ENCODE data around the gene OR52B2. TPM values are rescaled to one million over a fixed set of nuclear protein-coding genes. Genes with fewer than 3 reads are reported as not detected.

The OR52B2 gene
- total RNA-seq, 1 donor from 2014 or later, result not detected

DNA sequence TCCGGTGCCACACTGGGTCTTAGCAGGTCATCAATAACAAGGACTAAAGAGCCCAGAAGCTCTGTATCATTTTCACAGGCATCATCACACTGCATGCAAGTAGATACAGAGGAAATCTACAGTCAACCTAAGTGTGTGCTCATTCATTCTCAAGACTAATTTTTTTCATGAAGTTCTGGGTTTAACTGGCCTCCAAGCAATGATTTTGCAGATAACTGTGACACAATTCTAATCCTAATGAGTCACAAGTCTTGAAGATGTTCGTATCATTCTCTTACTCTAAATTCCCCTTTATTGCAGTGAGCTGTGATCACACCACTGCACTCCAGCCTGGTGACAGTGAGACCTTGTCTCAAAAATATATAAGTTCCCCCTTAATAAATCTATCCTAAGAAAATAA is 31.4 kb upstream of the OR52B2 start:
- DNase-seq (ENCODE audit: low read depth), result no peak

DNA sequence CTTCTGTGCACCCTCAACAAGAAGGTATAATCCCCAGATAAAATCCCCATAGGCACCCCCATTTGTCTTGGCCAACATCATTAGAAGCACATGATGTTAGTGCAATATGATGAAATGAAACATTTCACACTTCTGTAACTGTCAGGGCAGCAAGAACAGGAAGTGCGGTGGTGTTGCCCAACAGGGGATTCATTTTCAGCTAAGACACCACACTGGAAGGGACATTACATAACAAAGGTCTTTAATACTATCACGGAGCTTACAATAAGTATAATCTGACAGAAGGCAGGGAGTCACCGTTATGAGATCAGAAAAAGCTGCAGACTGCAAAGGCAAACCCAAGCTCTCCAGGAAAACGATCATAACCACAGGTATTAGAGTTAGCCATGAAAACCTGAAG is 30.8 kb upstream of the OR52B2 start:
- H3K36me3 ChIP-seq (ENCODE audit: control insufficient read depth, insufficient read depth, low read length), result peaks cover 1% of the 10 kb centered on the region
- H3K4me3 ChIP-seq (ENCODE audit: low read depth, low read length), result no peak overlapping the region
- DNase-seq (ENCODE audit: low read depth), result no peak
- TF ChIP-seq, protein P1, sequence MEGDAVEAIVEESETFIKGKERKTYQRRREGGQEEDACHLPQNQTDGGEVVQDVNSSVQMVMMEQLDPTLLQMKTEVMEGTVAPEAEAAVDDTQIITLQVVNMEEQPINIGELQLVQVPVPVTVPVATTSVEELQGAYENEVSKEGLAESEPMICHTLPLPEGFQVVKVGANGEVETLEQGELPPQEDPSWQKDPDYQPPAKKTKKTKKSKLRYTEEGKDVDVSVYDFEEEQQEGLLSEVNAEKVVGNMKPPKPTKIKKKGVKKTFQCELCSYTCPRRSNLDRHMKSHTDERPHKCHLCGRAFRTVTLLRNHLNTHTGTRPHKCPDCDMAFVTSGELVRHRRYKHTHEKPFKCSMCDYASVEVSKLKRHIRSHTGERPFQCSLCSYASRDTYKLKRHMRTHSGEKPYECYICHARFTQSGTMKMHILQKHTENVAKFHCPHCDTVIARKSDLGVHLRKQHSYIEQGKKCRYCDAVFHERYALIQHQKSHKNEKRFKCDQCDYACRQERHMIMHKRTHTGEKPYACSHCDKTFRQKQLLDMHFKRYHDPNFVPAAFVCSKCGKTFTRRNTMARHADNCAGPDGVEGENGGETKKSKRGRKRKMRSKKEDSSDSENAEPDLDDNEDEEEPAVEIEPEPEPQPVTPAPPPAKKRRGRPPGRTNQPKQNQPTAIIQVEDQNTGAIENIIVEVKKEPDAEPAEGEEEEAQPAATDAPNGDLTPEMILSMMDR (IDR thresholded peaks at IDR 0.05; ENCODE audit: insufficient read depth, low read length, poor library complexity, severe bottlenecking), result no peak
- no peaks in the 10 kb centered on the region for H3K27me3 ChIP-seq (ENCODE audit: control insufficient read depth, insufficient read depth, low read length)

More for the DNA sequence above, 31.4 kb upstream of the OR52B2 start:
- TF ChIP-seq, protein P1 (IDR thresholded peaks at IDR 0.05; ENCODE audit: insufficient read depth, low read length, poor library complexity, severe bottlenecking), result no peak
- H3K4me3 ChIP-seq (ENCODE audit: low read depth, low read length), result no peak overlapping the region
- H3K27me3 ChIP-seq (ENCODE audit: control insufficient read depth, insufficient read depth, low read length), result no peaks in the 10 kb centered on the region
- peaks cover 1% of the 10 kb centered on the region for H3K36me3 ChIP-seq (ENCODE audit: control insufficient read depth, insufficient read depth, low read length)

GRCh38 chr11:6199174-6199810 is 29.2 kb upstream of the OR52B2 start, which contains the start of gene OR52W1:
Gene OR52W1, plus strand, starts transcription at chr11:6199224. Its CDS starts 0 bp downstream, at chr11:6199224.
- DNase-seq (ENCODE audit: low read depth), result no peak
- Histone ChIP-seq H3K27me3 (ENCODE audit: control insufficient read depth, insufficient read depth, low read length) (no peaks in the 10 kb centered on the region), H3K4me3 (ENCODE audit: low read depth, low read length) (no peak within 1 kb of the TSS), H3K36me3 (ENCODE audit: control insufficient read depth, insufficient read depth, low read length) (no peaks in the 10 kb centered on the region)
- TF ChIP-seq, protein P1 (IDR thresholded peaks at IDR 0.05; ENCODE audit: insufficient read depth, low read length, poor library complexity, severe bottlenecking), result no peak

DNA sequence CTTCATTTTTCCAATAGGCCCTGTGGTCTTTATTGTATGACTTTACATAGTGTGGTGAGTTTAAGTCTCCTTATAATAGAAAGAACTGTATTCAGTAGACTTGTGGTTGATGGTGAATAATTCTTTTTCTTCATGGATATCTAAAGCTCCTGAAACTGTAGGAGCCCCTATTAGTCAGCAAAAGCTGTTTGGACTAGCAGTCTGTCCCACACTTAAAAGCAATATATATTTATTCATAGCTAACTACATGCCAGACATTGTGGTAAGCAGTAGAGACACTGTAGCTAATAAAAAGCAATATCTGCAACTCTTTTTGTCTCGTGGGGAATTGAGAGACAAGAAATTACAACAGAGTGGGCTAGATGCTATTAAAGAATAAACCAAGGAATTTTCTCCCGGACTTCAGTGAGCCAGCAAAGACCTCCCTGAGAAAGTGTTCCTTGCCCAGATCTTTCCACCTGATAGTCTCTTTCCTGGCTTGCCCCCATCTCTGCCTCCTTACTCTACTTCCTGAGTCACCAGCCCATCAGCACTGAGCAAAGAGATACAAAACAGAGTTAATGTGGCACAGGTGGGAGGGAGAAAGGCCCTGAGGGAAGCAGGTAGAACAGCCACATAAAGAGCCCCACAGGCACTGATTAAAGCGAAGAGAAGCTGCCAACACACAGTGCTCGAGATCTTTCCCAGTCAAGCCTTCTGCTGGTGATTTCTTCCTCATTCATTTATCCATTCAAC is 27.5 kb upstream of the OR52B2 start:
- H3K27me3 ChIP-seq (ENCODE audit: control insufficient read depth, insufficient read depth, low read length), result no peaks in the 10 kb centered on the region
- no peaks in the 10 kb centered on the region for H3K36me3 ChIP-seq (ENCODE audit: control insufficient read depth, insufficient read depth, low read length)
- H3K4me3 ChIP-seq (ENCODE audit: low read depth, low read length), result no peak overlapping the region
- TF ChIP-seq, protein P1 (IDR thresholded peaks at IDR 0.05; ENCODE audit: insufficient read depth, low read length, poor library complexity, severe bottlenecking), result no peak
- DNase-seq (ENCODE audit: low read depth), result no peak

DNA sequence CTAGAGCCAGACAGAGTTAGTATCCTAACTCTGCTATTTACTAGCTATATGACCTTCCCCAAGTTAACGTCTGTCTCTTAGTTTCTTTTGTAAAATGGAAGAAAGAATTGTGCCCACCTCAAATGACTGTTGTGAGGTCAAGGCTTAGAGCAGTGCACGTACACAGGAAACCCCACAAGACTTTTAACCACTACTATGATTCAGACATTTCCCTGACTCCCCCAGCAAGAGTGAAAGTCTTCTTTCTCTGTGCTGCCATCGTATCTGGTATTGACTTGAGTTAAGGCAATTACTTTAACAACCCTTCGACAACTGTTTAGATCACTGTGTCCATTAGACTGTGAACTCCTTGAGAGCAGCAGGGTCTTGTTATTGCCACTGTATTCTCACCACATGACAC is 26.3 kb upstream of the OR52B2 start:
- no peaks in the 10 kb centered on the region for H3K27me3 ChIP-seq (ENCODE audit: control insufficient read depth, insufficient read depth, low read length)
- no peak overlapping the region for H3K4me3 ChIP-seq (ENCODE audit: low read depth, low read length)
- no peak for DNase-seq (ENCODE audit: low read depth)
- H3K36me3 ChIP-seq (ENCODE audit: control insufficient read depth, insufficient read depth, low read length), result no peaks in the 10 kb centered on the region
- TF ChIP-seq, protein P1 (IDR thresholded peaks at IDR 0.05; ENCODE audit: insufficient read depth, low read length, poor library complexity, severe bottlenecking), result no peak

Measured in kidney epithelial cell (primary cell).